Muscle of leg (tissue), 9 donors: ENCODE data around the gene LRRIQ1. TPM values are rescaled to one million over a fixed set of nuclear protein-coding genes. Genes with fewer than 3 reads are reported as not detected.

Experiments used
- polyA plus RNA-seq, 8 donors: library from polyadenylated mRNA; unstranded; fragments of 120-200 nt; gene quantifications; one replicate each; pipeline versions ENCODE4 v1.2.1 to v1.2.3, GENCODE V29; 2013; ENCODE audit warnings: inconsistent platforms in 1 of 8, low replicate concordance in 1 of 8; ENCODE audit not compliant: insufficient read length in 8 of 8, insufficient read depth in 1 of 8
- total RNA-seq: library from RNA; stranded (reverse); fragments of 120-200 nt; gene quantifications from one replicate; pipeline ENCODE4 v1.2.4, GENCODE V29; 2013

LRRIQ1 gene
- total and polyA plus RNA-seq, 9 donors: 0.15 to 0.77 (median 0.46) TPM

Other genes with a start within 250 kb of the LRRIQ1 start
- gene SLC6A15, start 123.6 kb upstream of the LRRIQ1 start, total RNA-seq: 0.98 TPM
- gene SLC6A15, start 123.6 kb upstream of the LRRIQ1 start, polyA plus RNA-seq: 1 to 10 TPM in 7 of 8 donors, under 1 TPM in 1; 0.84 to 4.1 (median 1.2) TPM
- 0.04 TPM for gene TSPAN19, start 74 bp upstream of the LRRIQ1 start, total RNA-seq
- gene TSPAN19, start 74 bp upstream of the LRRIQ1 start, polyA plus RNA-seq: under 1 TPM in 5 of 8 donors, not detected in 3; 0.16 to 0.58 (median 0.30) TPM
- gene ALX1, start 243.9 kb downstream of the LRRIQ1 start, total RNA-seq: 0.62 TPM
- under 1 TPM; 0.17 to 0.69 (median 0.35) TPM for gene ALX1, start 243.9 kb downstream of the LRRIQ1 start, polyA plus RNA-seq